Measurements from ENCODE around the gene STK32C.
"Not testable (repeated sequence)": the region's sequence is repeated elsewhere in the genome, so short reads cannot be mapped to it uniquely, and the experiment has no call there.

Gene STK32C

GRCh38 chr10:132162590-132163277 is 145.0 kb downstream of the STK32C start:
- no peak for DNase-seq

DNA sequence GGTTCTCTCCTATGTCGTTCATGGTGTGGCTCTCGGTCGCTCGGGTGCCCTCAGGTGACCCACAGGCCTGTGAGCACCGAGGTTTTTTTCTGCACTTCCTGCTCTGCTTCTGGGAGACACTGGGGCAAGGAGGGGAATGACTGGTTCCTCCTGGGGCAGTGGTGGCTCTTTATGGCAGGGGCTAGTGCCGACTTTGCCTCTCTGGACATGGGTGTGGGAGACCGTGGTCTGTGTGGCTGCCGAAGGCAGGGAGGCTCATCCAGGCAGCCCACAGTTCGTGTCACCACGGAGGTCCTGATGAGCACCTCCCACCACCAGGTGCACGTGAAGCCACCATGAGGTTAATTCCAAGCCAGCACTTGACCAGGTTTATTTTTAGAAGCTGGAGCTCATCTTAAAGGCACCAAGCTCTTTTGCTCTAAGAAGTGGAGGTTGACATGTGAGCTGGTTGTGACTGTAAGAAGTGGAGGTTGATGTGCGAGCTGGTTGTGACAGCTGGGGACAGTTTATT is 145.7 kb downstream of the STK32C start:
- no peak for DNase-seq

DNA sequence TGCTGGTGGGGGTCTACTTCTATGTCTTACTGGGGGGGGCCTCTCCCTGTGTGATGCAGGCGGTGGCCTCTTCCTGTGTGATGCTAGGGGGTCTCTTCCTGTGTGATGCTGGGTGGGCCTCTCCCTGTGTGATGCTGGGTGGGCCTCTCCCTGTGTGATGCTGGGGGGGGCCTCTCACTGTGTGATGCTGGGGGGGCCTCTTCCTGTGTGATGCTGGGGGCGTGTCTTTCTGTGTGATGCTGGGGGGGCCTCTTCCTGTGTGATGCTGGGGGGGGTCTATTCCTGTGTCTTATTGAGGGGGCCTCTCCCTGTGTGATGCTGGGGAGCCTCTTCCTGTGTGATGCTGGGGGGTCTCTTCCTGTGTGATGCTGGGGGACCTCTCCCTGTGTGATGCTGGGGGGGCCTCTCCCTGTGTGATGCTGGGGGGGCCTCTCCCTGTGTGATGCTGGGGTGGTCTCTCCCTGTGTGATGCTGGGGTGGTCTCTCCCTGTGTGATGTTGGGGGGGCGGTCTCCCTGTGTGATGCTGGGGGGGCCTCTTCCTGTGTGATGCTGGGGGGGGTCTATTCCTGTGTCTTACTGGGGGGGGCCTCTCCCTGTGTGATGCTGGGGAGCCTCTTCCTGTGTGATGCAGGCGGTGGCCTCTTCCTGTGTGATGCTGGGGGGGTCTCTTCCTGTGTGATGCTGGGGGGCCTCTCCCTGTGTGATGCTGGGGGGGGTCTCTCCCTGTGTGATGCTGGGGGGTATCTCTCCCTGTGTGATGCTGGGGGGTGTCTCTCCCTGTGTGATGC is 146.7 kb downstream of the STK32C start:
- not testable (repeated sequence) for DNase-seq

- DNase-seq, result not testable (repeated sequence)
Measured at GRCh38 chr10:132160231-132160630, 147.5 kb downstream of the STK32C start.

GRCh38 chr10:132159302-132160230 is 148.2 kb downstream of the STK32C start:
- DNase-seq, result not testable (repeated sequence)

GRCh38 chr10:132158823-132159222 is 148.9 kb downstream of the STK32C start:
- DNase-seq, result peak; percentile 6

DNA sequence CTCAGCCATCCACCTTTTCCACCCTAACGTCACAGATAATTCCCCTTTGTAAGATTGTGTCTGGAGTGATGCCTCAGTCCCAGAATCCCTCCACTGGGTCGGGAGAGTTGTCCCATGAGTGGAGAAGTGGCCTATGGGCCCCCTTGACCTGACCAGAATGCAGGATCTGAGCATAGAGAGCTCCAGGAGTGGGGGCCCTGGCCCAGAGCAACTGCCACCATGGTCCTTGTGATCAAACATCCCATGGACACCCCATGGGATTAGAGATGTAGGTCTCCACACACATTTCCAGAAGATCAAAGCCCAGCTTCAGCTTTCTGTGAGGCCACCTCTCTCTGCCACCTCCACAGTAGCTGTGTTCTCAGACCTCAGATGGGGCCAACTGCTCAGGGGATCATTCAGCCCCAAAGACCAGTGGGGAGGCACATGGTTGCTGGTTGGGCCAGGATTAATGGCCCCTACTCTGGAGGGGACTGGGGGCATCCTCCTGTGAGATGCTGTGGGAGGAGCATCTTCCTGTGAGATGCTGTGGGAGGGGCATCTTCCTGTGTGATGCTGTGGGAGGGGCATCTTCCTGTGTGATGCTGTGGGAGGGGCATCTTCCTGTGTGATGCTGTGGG is 149.5 kb downstream of the STK32C start:
- no peak for DNase-seq

Measured in activated T-cell treated with anti-CD3 and anti-CD28 coated beads for 4 hours (primary cell).